ENCODE data around the gene PTGDR. TPM values are rescaled to one million over a fixed set of nuclear protein-coding genes. Genes with fewer than 3 reads are reported as not detected.

Gene PTGDR
- polyA plus RNA-seq, 1 of the 3 experiments (the other 2 are of a cell fraction) = not detected

- H3K36me3 ChIP-seq (replicated peaks in 1 of 2; ENCODE audit: control insufficient read depth in 1 of 2, insufficient read depth in 2 of 2, low read length in 1 of 2) = no peaks in the 10 kb centered on the region
- CTCF ChIA-PET = no interaction called here
- H2AFZ ChIP-seq (ENCODE audit: low read depth) = no peak overlapping the region
- no peaks in the 10 kb centered on the region for H4K20me1 ChIP-seq (ENCODE audit: insufficient read depth)
- H3K9ac ChIP-seq = no peak overlapping the region
- no peaks in the 10 kb centered on the region for H3K79me2 ChIP-seq (ENCODE audit: insufficient read depth)
- TF ChIP-seq CHD2 (IDR thresholded peaks at IDR 0.05; ENCODE audit: low read length, partially characterized antibody) (no peak), TEAD4 (IDR thresholded peaks at IDR 0.05; ENCODE audit: borderline replicate concordance, insufficient read depth) (no peak), MAX (IDR thresholded peaks at IDR 0.05; ENCODE audit: low read depth) (no peak), YY1 (IDR thresholded peaks at IDR 0.05; ENCODE audit: low read depth) (no peak), EP300 (IDR thresholded peaks at IDR 0.05; ENCODE audit: borderline replicate concordance in 1 of 2, low read depth in 1 of 2, low read length in 1 of 2) (no peak), GATA2 (CRISPR knock-in tag; IDR thresholded peaks at IDR 0.05) (no peak), RFX5 (IDR thresholded peaks at IDR 0.05; ENCODE audit: low read length) (no peak), REST (IDR thresholded peaks at IDR 0.05; ENCODE audit: low read depth, low read length) (no peak), ELF1 (IDR thresholded peaks at IDR 0.05) (no peak)
- peaks cover 30% of the 10 kb centered on the region for H3K27me3 ChIP-seq (ENCODE audit: insufficient read depth)
- H3K9me2 ChIP-seq = no peaks in the 10 kb centered on the region
- WGBS (ENCODE audit: low lambda C conversion rate) = 66% methylated on average over 16 of the region's 17 CpGs
- H3K27ac ChIP-seq (ENCODE audit: low read depth in 2 of 2, low read length in 1 of 2) = no peak overlapping the region
- H3K4me2 ChIP-seq = no peak overlapping the region
- POLR2A ChIA-PET = no interaction called here
- DNase-seq = no peak
- no peaks in the 10 kb centered on the region for H3F3A ChIP-seq (replicated peaks; ENCODE audit: insufficient read depth)
- no peak overlapping the region for H3K4me3 ChIP-seq (ENCODE audit: low read depth in 2 of 2, low read length in 1 of 2)
- peaks cover 0 to 2% of the 10 kb centered on the region in 2 experiments; a peak in 1 of 4 replicates for H3K4me1 ChIP-seq (ENCODE audit: control insufficient read depth in 1 of 2, insufficient read depth in 2 of 2, low read depth in 1 of 2, low read length in 1 of 2)
- no peaks in the 10 kb centered on the region for H3K9me3 ChIP-seq
These were observed 1.6 kb downstream of the PTGDR start for GRCh38 chr14:52269100-52269499.

- 62% methylated on average over 8 of the region's 8 CpGs for WGBS (ENCODE audit: low lambda C conversion rate)
- Histone ChIP-seq H2AFZ (ENCODE audit: low read depth) (no peak overlapping the region), H3K9ac (no peak overlapping the region), H3K9me3 (no peaks in the 10 kb centered on the region), H3K9me2 (no peaks in the 10 kb centered on the region), H3K4me2 (no peak overlapping the region), H3K27me3 (ENCODE audit: insufficient read depth) (peaks cover 38% of the 10 kb centered on the region), H3F3A (replicated peaks; ENCODE audit: insufficient read depth) (no peaks in the 10 kb centered on the region), H4K20me1 (ENCODE audit: insufficient read depth) (no peaks in the 10 kb centered on the region), H3K4me3 (ENCODE audit: low read depth in 2 of 2, low read length in 1 of 2) (no peak overlapping the region), H3K4me1 (ENCODE audit: control insufficient read depth in 1 of 2, insufficient read depth in 2 of 2, low read depth in 1 of 2, low read length in 1 of 2) (peaks cover 0 to 2% of the 10 kb centered on the region in 2 experiments; a peak in 1 of 4 replicates), H3K79me2 (ENCODE audit: insufficient read depth) (no peaks in the 10 kb centered on the region), H3K36me3 (replicated peaks in 1 of 2; ENCODE audit: control insufficient read depth in 1 of 2, insufficient read depth in 2 of 2, low read length in 1 of 2) (no peaks in the 10 kb centered on the region), H3K27ac (ENCODE audit: low read depth in 2 of 2, low read length in 1 of 2) (no peak overlapping the region)
- ChIA-PET POLR2A (no interaction called here), CTCF (interaction anchor here (1.1 kb wide), 1 partner anchor 11 kb away, joined by 4 read pairs; no protein-coding TSS in a partner anchor)
- TF ChIP-seq CHD2 (IDR thresholded peaks at IDR 0.05; ENCODE audit: low read length, partially characterized antibody) (no peak), SIN3A (IDR thresholded peaks at IDR 0.05; ENCODE audit: borderline replicate concordance, low read depth, low read length) (no peak), USF1 (IDR thresholded peaks at IDR 0.05; ENCODE audit: borderline replicate concordance, low read depth) (no peak), POLR2AphosphoS5 (IDR thresholded peaks at IDR 0.05; ENCODE audit: low read depth, low read length) (no peak), SMC3 (IDR thresholded peaks at IDR 0.05; ENCODE audit: low read depth, low read length) (no peak), CTCF (IDR thresholded peaks at IDR 0.05) (no peak), GABPA (IDR thresholded peaks at IDR 0.05; ENCODE audit: low read depth) (no peak), RAD21 (IDR thresholded peaks at IDR 0.05; ENCODE audit: low read length) (no peak), MXI1 (IDR thresholded peaks at IDR 0.05; ENCODE audit: low read depth, low read length) (no peak), FOXM1 (IDR thresholded peaks at IDR 0.05; ENCODE audit: low read depth) (no peak), RFX5 (IDR thresholded peaks at IDR 0.05; ENCODE audit: low read length) (no peak), FOXJ3 (CRISPR knock-in tag; IDR thresholded peaks at IDR 0.05) (no peak), MEF2A (IDR thresholded peaks at IDR 0.05; ENCODE audit: borderline replicate concordance, low read depth) (no peak), PBX3 (IDR thresholded peaks at IDR 0.05) (no peak), FOSL2 (IDR thresholded peaks at IDR 0.05; ENCODE audit: borderline replicate concordance, low read depth) (no peak), TEAD4 (IDR thresholded peaks at IDR 0.05; ENCODE audit: borderline replicate concordance, insufficient read depth) (no peak)
- no peak for DNase-seq
These were observed 2.5 kb downstream of the PTGDR start for GRCh38 chr14:52269982-52270381.

Data from SK-N-SH (cell line).